PC-9 (cell line): ENCODE results near the gene ZNF710.

Experiments
- EZH2 ChIP-seq: fragments of 200-600 bp; sonication (generic); IDR thresholded peaks from 2 replicates; pipeline ENCODE4 v1.8.0; 2017; ENCODE audit warnings: antibody characterized with exemption, low read depth
- TF ChIP-seq, protein P1 (sequence below): fragments of 200-600 bp; sonication (generic); conservative IDR thresholded peaks from 2 replicates; pipeline ENCODE4 v1.6.1; 2017; ENCODE audit warnings: mixed run types, antibody characterized with exemption, mild to moderate bottlenecking, moderate library complexity

DNA sequence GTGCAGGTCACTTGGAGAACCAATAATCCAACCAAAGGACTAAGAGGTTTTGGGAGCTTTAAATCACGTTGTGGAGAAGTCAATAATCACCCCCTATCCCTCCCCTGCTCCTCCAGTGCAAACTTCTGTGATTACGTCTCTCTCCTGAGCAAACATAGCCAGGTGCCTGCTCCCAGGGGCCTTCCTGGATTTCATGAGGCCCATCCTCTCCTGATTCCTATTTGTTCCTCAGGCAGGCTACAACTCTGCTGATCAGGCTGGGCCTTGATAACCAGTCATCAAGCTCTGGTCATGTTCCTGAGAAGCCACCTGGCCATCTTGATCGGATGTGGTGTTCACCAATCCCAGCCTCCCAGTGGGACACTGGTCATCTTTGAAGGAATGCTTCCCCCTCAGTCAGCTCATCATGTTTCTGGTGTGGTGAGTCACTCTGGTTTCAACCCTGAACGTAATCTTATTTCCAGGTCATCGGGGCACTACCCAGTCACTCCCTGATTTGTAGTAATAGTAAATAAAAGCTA is 2.9 kb upstream of the ZNF710 start:
- TF ChIP-seq, protein P1, sequence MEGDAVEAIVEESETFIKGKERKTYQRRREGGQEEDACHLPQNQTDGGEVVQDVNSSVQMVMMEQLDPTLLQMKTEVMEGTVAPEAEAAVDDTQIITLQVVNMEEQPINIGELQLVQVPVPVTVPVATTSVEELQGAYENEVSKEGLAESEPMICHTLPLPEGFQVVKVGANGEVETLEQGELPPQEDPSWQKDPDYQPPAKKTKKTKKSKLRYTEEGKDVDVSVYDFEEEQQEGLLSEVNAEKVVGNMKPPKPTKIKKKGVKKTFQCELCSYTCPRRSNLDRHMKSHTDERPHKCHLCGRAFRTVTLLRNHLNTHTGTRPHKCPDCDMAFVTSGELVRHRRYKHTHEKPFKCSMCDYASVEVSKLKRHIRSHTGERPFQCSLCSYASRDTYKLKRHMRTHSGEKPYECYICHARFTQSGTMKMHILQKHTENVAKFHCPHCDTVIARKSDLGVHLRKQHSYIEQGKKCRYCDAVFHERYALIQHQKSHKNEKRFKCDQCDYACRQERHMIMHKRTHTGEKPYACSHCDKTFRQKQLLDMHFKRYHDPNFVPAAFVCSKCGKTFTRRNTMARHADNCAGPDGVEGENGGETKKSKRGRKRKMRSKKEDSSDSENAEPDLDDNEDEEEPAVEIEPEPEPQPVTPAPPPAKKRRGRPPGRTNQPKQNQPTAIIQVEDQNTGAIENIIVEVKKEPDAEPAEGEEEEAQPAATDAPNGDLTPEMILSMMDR: no peak
- no peak for TF ChIP-seq EZH2
